ENCODE measurements around the gene SCUBE1. TPM values are rescaled to one million over a fixed set of nuclear protein-coding genes. Genes with fewer than 3 reads are reported as not detected.

Gene SCUBE1
- total RNA-seq, 1 donor from 2014 or later: 2.9 TPM

DNA sequence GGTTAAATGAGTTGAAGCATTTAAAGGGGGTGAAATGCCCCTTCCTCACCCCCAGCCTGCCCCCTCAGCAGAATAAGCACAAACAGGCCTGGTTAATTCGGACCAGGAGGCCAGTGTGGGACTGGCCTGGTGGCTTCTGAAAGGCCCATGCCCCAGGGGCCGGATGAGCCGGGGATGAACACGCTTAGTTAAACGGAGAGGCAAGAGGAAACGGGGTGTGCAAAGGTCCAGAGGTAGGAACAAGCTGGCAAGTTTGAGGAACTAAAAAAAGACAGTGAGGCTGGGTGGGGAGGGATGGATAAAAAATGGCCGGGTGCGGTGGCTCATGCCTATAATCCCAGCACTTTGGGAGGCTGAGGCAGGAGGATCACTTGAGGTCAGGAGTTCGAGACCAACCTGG is 11.5 kb downstream of the SCUBE1 start:
- Histone ChIP-seq H3K36me3 (no peaks in the 10 kb centered on the region), H3K4me3 (no peak overlapping the region), H3K27ac (no peak overlapping the region), H3K27me3 (no peaks in the 10 kb centered on the region), H3K9me3 (no peaks in the 10 kb centered on the region), H3K4me1 (no peaks in the 10 kb centered on the region)
- DNase-seq (ENCODE audit: low spot score in 2 of 2): no peak
- intact Hi-C loops (cut with DNase I): no loop called here
- TF ChIP-seq, protein P1, sequence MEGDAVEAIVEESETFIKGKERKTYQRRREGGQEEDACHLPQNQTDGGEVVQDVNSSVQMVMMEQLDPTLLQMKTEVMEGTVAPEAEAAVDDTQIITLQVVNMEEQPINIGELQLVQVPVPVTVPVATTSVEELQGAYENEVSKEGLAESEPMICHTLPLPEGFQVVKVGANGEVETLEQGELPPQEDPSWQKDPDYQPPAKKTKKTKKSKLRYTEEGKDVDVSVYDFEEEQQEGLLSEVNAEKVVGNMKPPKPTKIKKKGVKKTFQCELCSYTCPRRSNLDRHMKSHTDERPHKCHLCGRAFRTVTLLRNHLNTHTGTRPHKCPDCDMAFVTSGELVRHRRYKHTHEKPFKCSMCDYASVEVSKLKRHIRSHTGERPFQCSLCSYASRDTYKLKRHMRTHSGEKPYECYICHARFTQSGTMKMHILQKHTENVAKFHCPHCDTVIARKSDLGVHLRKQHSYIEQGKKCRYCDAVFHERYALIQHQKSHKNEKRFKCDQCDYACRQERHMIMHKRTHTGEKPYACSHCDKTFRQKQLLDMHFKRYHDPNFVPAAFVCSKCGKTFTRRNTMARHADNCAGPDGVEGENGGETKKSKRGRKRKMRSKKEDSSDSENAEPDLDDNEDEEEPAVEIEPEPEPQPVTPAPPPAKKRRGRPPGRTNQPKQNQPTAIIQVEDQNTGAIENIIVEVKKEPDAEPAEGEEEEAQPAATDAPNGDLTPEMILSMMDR (IDR thresholded peaks at IDR 0.05): no peak

DNA sequence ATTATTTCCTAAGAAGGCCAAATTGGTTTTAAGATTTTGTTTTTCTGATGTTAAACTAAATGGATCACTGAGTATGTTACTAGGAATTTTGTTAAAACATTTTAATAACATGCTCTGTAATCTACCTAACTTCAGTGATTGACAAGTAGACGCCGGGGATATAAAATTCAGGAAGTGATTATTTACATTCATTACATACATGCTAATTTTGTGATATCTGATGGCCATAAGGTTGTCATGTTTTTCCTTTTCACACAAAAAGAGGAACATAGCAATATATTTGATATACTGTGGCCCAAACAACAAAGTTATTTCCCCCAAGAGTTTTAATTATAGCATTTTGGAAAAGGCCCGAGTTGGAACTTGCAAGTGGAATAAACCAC is 12.1 kb downstream of the SCUBE1 start:
- Histone ChIP-seq H3K27me3 (no peaks in the 10 kb centered on the region), H3K4me3 (no peak overlapping the region), H3K27ac (no peak overlapping the region), H3K4me1 (no peaks in the 10 kb centered on the region), H3K9me3 (no peaks in the 10 kb centered on the region), H3K36me3 (no peaks in the 10 kb centered on the region)
- TF ChIP-seq, protein P1 (IDR thresholded peaks at IDR 0.05): no peak
- DNase-seq (ENCODE audit: low spot score in 2 of 2): no peak
- intact Hi-C loops (cut with DNase I): no loop called here

DNA sequence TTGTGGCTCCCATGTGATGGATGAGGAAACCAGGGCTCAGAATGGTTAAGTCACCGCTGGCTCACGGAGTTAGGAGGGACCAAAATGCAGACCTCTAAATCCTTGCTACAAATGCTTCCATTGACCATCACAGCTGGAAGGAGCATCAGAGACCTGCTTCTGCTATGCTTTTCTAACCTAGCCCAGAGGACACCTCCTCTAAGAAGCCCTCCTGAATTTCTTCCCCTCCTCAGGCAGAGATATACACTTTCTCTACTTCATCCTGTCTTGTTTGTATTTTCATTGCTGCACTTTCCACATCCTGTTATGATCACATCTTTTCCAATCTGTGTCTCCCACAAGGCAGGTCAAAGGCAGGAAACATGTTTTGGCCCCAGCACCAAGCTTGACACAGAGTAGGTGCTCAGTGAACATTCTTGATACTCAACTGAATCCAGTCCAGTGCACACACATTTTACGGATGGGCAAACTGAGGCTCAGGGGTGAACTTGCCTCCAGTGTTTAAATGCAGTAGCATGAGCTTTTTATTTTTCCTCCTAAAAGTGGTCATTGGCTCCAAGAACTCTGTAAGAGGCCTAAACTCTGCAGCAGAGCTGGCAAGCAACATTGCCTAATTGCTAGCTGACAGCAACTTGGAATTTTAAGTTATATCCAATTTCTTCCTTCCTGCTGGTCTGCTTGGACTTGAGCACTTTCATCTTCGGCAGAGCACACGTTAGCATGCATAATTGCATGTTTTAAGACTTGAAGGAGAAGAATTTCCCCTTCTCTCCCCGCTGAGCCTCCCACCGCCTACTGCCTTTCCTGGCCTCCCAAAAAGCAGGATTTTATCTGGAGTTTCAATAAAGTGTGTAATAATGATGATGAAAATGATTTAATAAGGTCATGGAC is 12.7 kb downstream of the SCUBE1 start:
- no peak for DNase-seq (ENCODE audit: low spot score in 2 of 2)

DNA sequence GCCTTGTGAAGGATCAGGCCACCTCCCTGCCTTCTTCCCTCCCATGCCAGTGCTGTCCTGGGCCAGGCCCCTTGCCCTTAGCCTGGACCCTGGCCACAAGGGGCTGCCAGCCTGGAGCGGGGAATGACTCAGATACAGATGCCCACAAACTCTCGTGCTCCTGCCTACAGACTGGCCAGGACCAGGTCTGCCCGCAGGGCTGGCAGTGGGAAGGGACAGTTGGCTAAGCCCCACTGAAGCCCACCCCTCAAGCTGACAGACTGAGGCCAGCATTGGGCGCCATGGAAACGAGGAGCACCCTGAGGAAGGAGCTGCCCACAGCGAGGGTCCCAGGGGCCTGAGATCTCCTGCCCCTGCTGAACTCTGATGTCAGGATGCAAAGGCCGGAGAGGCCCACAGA is 14.1 kb downstream of the SCUBE1 start:
- no peaks in the 10 kb centered on the region for H3K27me3 ChIP-seq
- no peaks in the 10 kb centered on the region for H3K36me3 ChIP-seq
- no peak for DNase-seq (ENCODE audit: low spot score in 2 of 2)
- intact Hi-C loops (cut with DNase I): no loop called here
- H3K4me3 ChIP-seq: no peak overlapping the region
- no peaks in the 10 kb centered on the region for H3K4me1 ChIP-seq
- no peaks in the 10 kb centered on the region for H3K9me3 ChIP-seq
- TF ChIP-seq, protein P1 (IDR thresholded peaks at IDR 0.05): no peak
- no peak overlapping the region for H3K27ac ChIP-seq

More for the DNA sequence above, 12.7 kb downstream of the SCUBE1 start:
- intact Hi-C loops (cut with DNase I): no loop called here
- H3K9me3 ChIP-seq: no peaks in the 10 kb centered on the region
- TF ChIP-seq, protein P1 (IDR thresholded peaks at IDR 0.05): no peak
- H3K4me3 ChIP-seq: no peak overlapping the region
- no peak overlapping the region for H3K27ac ChIP-seq
- H3K36me3 ChIP-seq: no peaks in the 10 kb centered on the region
- H3K27me3 ChIP-seq: no peaks in the 10 kb centered on the region
- no peaks in the 10 kb centered on the region for H3K4me1 ChIP-seq

DNA sequence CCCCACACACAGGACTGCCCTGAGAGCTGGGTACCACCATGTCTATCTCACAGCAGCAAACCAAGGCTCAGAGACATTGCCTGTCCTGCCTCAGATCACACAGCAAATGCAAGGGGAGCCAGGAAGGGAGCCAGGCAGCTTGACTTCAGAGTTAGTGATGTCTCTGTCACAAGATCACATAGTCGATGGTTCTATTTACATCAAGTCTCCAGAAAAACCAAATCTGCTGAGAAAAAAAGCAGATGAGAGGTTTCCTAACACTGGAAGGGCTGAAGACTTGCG is 16.1 kb downstream of the SCUBE1 start:
- no peak for DNase-seq (ENCODE audit: low spot score in 2 of 2)
- H3K4me1 ChIP-seq: no peaks in the 10 kb centered on the region
- H3K27me3 ChIP-seq: no peaks in the 10 kb centered on the region
- no peaks in the 10 kb centered on the region for H3K36me3 ChIP-seq
- intact Hi-C loops (cut with DNase I): no loop called here
- H3K27ac ChIP-seq: no peak overlapping the region
- TF ChIP-seq, protein P1 (IDR thresholded peaks at IDR 0.05): no peak
- no peak overlapping the region for H3K4me3 ChIP-seq
- H3K9me3 ChIP-seq: no peaks in the 10 kb centered on the region
